Endothelial cell (in vitro differentiated cells): ENCODE measurements around the gene MID1IP1. TPM values are rescaled to one million over a fixed set of nuclear protein-coding genes. Genes with fewer than 3 reads are reported as not detected.

Experiments used
- DNase-seq: peaks from one replicate; pipeline ENCODE4 v3.0.0; 2021; ENCODE audit warnings: low spot score
- H3K27ac Mint-ChIP-seq: one replicate; pipeline ENCODE4 v1.8.0; 2021; ENCODE audit warnings: mixed read lengths, inconsistent platforms; ENCODE audit not compliant: unreplicated experiment
- H3K27me3 Mint-ChIP-seq: one replicate; pipeline ENCODE4 v1.8.0; 2021; ENCODE audit warnings: mild to moderate bottlenecking, moderate library complexity, mixed read lengths, inconsistent platforms; ENCODE audit not compliant: unreplicated experiment
- H3K36me3 Mint-ChIP-seq: one replicate; pipeline ENCODE4 v1.8.0; 2021; ENCODE audit warnings: mild to moderate bottlenecking, low read depth, mixed read lengths, inconsistent platforms; ENCODE audit not compliant: unreplicated experiment
- H3K4me1 Mint-ChIP-seq: one replicate; pipeline ENCODE4 v1.8.0; 2021; ENCODE audit warnings: mild to moderate bottlenecking, mixed read lengths, inconsistent platforms; ENCODE audit not compliant: unreplicated experiment
- H3K4me3 Mint-ChIP-seq: one replicate; pipeline ENCODE4 v1.8.0; 2021; ENCODE audit warnings: mild to moderate bottlenecking, mixed read lengths, inconsistent platforms; ENCODE audit not compliant: unreplicated experiment
- H3K9me3 Mint-ChIP-seq: one replicate; pipeline ENCODE4 v1.8.0; 2021; ENCODE audit warnings: mixed read lengths, inconsistent platforms; ENCODE audit not compliant: unreplicated experiment
- total RNA-seq: library from RNA; stranded (reverse); fragmentation: NEBNext Ultra II Directional; extraction: Animal tissue kit (Norgen Biotek cat#: 25700); gene quantifications from one replicate; pipeline ENCODE4 v1.2.1, GENCODE V29; 2021; ENCODE audit not compliant: unreplicated experiment
- TF ChIP-seq, protein P1 (sequence below): fragments of 200-600 bp; sonication (generic); IDR thresholded peaks from one replicate; pipeline ENCODE4 v1.5.0; 2021; ENCODE audit warnings: antibody characterized with exemption; ENCODE audit not compliant: unreplicated experiment

MID1IP1 gene
- total RNA-seq, 1 donor from 2014 or later, result 25.3 TPM

DNA sequence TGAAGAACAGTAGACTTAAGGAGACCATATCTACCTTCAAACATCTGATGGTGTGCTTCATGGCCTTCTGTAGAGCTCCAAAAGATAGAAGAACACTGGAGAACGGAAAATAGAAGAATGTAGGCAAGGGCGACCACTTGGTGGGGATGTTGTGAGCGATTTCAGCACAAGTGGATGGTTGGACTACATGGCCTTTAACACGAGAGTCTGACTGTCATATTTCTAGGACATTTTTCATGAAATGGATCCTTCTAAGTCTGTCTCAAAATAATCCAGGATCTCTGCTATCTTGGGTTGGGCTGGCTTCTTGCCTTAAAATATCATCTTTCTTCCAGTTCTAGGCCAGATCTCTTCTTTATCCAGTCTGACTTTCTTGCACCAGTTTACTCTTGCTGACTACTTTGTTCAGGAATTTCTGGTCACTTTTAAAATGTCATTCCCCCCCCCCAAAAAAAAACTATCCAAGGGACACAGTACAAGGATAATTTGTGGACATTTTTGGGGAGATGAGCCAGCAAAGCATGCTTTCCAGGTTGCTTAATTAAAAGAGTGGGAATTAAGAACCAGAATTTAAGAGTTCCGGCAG is 1.2 kb upstream of the MID1IP1 start:
- H3K9me3 Mint-ChIP-seq, result no peaks in the 10 kb centered on the region
- no peaks in the 10 kb centered on the region for H3K36me3 Mint-ChIP-seq
- no peak overlapping the region for H3K4me3 Mint-ChIP-seq
- DNase-seq, result no peak
- peaks cover 2% of the 10 kb centered on the region for H3K27me3 Mint-ChIP-seq
- H3K4me1 Mint-ChIP-seq, result peaks cover 3% of the 10 kb centered on the region
- no peak overlapping the region for H3K27ac Mint-ChIP-seq
- TF ChIP-seq, protein P1, sequence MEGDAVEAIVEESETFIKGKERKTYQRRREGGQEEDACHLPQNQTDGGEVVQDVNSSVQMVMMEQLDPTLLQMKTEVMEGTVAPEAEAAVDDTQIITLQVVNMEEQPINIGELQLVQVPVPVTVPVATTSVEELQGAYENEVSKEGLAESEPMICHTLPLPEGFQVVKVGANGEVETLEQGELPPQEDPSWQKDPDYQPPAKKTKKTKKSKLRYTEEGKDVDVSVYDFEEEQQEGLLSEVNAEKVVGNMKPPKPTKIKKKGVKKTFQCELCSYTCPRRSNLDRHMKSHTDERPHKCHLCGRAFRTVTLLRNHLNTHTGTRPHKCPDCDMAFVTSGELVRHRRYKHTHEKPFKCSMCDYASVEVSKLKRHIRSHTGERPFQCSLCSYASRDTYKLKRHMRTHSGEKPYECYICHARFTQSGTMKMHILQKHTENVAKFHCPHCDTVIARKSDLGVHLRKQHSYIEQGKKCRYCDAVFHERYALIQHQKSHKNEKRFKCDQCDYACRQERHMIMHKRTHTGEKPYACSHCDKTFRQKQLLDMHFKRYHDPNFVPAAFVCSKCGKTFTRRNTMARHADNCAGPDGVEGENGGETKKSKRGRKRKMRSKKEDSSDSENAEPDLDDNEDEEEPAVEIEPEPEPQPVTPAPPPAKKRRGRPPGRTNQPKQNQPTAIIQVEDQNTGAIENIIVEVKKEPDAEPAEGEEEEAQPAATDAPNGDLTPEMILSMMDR, result no peak

DNA sequence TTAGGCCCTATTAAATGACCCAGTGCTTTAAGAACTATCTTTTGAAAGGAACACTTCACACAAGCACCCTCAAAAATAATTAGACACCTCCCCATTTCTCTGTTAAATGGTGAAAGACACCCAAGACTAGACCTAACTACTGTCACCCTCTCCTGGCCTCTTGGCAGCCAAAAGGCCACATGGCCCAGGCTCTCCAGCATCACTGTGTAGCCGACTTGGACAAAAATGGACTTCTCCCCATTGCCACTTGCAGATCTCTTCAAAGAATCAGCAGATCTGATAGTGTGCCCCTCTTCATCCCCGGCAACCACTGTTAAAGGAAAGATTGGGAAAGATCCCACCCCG is 2.0 kb downstream of the MID1IP1 start:
- TF ChIP-seq, protein P1, result no peak
- H3K27me3 Mint-ChIP-seq, result peaks cover 4% of the 10 kb centered on the region
- H3K4me1 Mint-ChIP-seq, result peaks cover 11% of the 10 kb centered on the region
- peak overlapping the region; percentile 86 for H3K4me3 Mint-ChIP-seq
- H3K36me3 Mint-ChIP-seq, result no peaks in the 10 kb centered on the region
- DNase-seq, result no peak
- H3K27ac Mint-ChIP-seq, result peak overlapping the region; percentile 78
- H3K9me3 Mint-ChIP-seq, result no peaks in the 10 kb centered on the region

DNA sequence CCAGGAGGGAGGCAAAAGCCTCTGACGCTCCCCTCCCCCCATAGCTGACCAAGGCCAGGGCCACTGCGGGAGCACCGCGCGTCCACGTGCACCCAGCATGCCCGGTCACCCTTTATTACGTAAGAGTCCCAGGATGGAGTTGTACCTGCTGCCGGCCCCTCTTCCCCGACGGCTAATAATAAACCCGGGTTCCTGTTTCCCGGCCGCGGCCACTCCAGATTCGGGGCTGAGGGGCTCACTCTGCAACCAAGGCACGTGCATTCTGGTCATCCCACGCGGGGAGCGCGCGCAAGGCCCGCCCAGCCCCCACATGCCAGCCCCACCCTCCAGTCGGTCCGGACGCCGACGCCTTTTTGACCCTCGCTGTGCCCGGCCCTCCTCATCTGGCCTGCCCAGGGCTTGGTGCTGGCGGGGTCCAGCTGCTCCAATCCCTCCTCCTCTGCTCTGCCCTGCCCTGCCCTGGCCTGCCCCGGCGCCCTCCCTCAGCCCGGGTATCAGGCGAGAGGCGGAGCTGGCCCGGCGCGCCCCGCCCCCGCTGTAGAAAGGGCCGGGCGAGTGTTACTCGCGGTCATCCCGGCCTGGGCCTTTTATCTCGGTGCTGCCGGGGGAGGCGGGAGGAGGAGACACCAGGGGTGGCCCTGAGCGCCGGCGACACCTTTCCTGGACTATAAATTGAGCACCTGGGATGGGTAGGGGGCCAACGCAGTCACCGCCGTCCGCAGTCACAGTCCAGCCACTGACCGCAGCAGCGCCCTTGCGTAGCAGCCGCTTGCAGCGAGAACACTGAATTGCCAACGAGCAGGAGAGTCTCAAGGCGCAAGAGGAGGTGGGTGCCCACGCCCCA is 2.6 kb downstream of the MID1IP1 start:
- Mint-ChIP-seq H3K4me3 (peak overlapping the region; percentile 93), H3K4me1 (peaks cover 11% of the 10 kb centered on the region), H3K27ac (peak overlapping the region; percentile 78), H3K36me3 (no peaks in the 10 kb centered on the region), H3K27me3 (peaks cover 4% of the 10 kb centered on the region), H3K9me3 (no peaks in the 10 kb centered on the region)
- TF ChIP-seq, protein P1, result no peak
- peak; percentile 76 for DNase-seq

DNA sequence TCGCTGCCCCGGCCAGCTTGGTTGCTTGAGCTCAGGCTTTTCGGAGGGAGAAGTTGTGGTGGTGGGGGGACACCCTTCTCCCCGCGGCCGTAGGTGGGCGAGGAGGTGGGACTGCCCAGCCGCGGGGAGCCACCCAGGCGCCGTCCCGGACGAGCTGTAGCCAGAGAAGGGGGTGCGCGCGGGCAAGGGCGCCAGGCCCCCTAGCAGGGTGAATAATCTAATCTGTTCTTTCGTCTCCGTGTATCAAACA is 3.1 kb downstream of the MID1IP1 start:
- peak overlapping the region; percentile 93 for H3K4me3 Mint-ChIP-seq
- H3K36me3 Mint-ChIP-seq, result no peaks in the 10 kb centered on the region
- H3K27ac Mint-ChIP-seq, result peak overlapping the region; percentile 30
- TF ChIP-seq, protein P1, result no peak
- H3K9me3 Mint-ChIP-seq, result no peaks in the 10 kb centered on the region
- no peak for DNase-seq
- peaks cover 11% of the 10 kb centered on the region for H3K4me1 Mint-ChIP-seq
- H3K27me3 Mint-ChIP-seq, result peaks cover 4% of the 10 kb centered on the region
